Tibial nerve (tissue), 4 donors: Measurements from ENCODE around the gene KCNJ8. TPM values are rescaled to one million over a fixed set of nuclear protein-coding genes. Genes with fewer than 3 reads are reported as not detected.
"Not testable (repeated sequence)": the region's sequence is repeated elsewhere in the genome, so short reads cannot be mapped to it uniquely, and the experiment has no call there.

Source experiments
- DNase-seq, 2 donors: peaks; one replicate each; pipeline ENCODE4 v3.0.0-alpha.2; 2019; ENCODE audit warnings: low spot score in 2 of 2
- H3K27ac ChIP-seq, 4 donors: fragments of 200-600 bp; sonication (generic) in 3 of 4; one replicate each; pipeline ENCODE4 v1.5.1; 2017 to 2019; ENCODE audit warnings: mild to moderate bottlenecking in 1 of 4
- H3K27me3 ChIP-seq, 2 donors: fragments of 200-600 bp; sonication (generic) in 1 of 2; one replicate each; pipeline versions ENCODE4 v1.5.1 to v1.6.0; 2017 to 2019
- H3K36me3 ChIP-seq, 3 donors: fragments of 200-600 bp; sonication (generic); one replicate each; pipeline ENCODE4 v1.5.1; 2018 to 2019
- H3K4me1 ChIP-seq, 4 donors: fragments of 200-600 bp; sonication (generic) in 3 of 4; one replicate each; pipeline ENCODE4 v1.5.1; 2017 to 2019
- H3K4me3 ChIP-seq, 4 donors: fragments of 200-600 bp; sonication (generic) in 3 of 4; one replicate each; pipeline ENCODE4 v1.5.1; 2017 to 2019; ENCODE audit warnings: mild to moderate bottlenecking in 1 of 4, moderate library complexity in 1 of 4
- H3K9me3 ChIP-seq, 4 donors: fragments of 200-600 bp; sonication (generic) in 3 of 4; one replicate each; pipeline ENCODE4 v1.5.1; 2017 to 2019
- EP300 ChIP-seq, 2 donors: sonication (generic); formaldehyde crosslinking; IDR thresholded peaks; one replicate each; pipeline ENCODE4 v1.6.1; 2017; ENCODE audit warnings: antibody characterized with exemption in 2 of 2, mild to moderate bottlenecking in 1 of 2
- POLR2A ChIP-seq, 2 donors: fragments of 450-650 bp; IDR thresholded peaks; one replicate each; pipeline ENCODE4 v1.6.1; 2017; ENCODE audit warnings: antibody characterized with exemption in 2 of 2, mild to moderate bottlenecking in 2 of 2, moderate library complexity in 2 of 2
- WGBS, 2 donors: methylation state at CpG; one replicate each; pipeline ENCODE4 v1.1.5; 2018; 5-methylcytosine and 5-hydroxymethylcytosine counted together
- total RNA-seq, 4 donors: library from RNA; depleted of rRNA; stranded (reverse); fragments of >200 nt; gene quantifications; one replicate each; pipeline ENCODE4 v1.1.0, GENCODE V29; 2016
- TF ChIP-seq, protein P1 (sequence below), 5 experiments: fragments of 200-600 bp in 3 of 5; fragments of 450-650 bp in 2 of 5; sonication (generic) in 3 of 5; IDR thresholded peaks; one replicate each; pipeline ENCODE4 v1.5.1; 2016 to 2019; ENCODE audit warnings: antibody characterized with exemption in 5 of 5, mild to moderate bottlenecking in 3 of 5, moderate library complexity in 2 of 5

The KCNJ8 gene
- total RNA-seq, 4 donors from 2014 or later, result 7.4 to 19.5 (median 12.9) TPM

DNA sequence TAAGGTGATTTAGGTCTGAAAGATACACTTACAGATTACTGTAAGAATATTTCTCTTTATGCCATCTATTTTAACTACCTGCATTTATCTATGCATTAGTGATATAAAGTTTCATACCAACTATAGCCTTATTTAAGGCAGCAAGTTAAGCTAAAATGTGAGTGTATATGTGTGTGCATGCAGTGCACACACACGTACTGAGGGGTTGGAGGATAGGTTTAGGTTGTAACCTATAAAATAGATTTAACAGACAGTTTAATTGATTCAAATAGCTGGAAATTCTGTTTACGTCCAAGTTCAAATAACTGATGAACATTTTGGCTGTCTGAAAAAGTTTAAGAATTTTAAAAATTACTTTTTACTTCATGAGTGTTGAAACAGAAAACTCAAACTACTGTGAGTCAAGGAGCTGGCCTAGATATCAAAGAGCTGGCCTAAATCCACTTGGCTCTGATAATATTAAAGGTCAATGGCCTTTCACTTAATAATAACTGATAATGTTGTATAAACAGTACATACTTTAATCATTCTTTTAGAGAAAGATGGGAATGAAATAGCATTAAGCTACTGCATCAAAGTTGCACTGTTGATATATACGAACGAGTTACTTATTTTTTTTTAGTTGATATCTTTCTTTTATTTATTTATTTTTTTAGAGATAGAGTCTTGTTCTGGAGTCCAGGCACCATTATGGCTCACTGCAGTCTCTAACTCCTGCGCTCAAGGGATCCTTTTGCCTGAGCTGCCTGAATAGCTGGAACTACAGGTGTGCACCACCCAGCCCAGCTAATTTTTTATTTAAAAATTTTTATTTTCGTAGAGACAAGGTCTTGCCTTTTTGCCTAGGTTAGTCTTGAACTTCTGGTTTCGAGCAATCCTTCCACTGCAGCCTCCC is 13.8 kb upstream of the KCNJ8 start:
- Histone ChIP-seq H3K36me3 (no peaks in the 10 kb centered on the region), H3K27me3 (no peaks in the 10 kb centered on the region), H3K27ac (no peak overlapping the region), H3K4me1 (no peaks in the 10 kb centered on the region), H3K4me3 (no peak overlapping the region), H3K9me3 (peaks cover 0 to 11% (median 0%) of the 10 kb centered on the region in 4 donors)
- WGBS, 2 donors, result 72 to 74% methylated on average over 7 of the region's 7 CpGs
- no peak for DNase-seq
- TF ChIP-seq EP300 (IDR thresholded peaks at IDR 0.05) (no peak), POLR2A (IDR thresholded peaks at IDR 0.05) (no peak)
- TF ChIP-seq, protein P1, sequence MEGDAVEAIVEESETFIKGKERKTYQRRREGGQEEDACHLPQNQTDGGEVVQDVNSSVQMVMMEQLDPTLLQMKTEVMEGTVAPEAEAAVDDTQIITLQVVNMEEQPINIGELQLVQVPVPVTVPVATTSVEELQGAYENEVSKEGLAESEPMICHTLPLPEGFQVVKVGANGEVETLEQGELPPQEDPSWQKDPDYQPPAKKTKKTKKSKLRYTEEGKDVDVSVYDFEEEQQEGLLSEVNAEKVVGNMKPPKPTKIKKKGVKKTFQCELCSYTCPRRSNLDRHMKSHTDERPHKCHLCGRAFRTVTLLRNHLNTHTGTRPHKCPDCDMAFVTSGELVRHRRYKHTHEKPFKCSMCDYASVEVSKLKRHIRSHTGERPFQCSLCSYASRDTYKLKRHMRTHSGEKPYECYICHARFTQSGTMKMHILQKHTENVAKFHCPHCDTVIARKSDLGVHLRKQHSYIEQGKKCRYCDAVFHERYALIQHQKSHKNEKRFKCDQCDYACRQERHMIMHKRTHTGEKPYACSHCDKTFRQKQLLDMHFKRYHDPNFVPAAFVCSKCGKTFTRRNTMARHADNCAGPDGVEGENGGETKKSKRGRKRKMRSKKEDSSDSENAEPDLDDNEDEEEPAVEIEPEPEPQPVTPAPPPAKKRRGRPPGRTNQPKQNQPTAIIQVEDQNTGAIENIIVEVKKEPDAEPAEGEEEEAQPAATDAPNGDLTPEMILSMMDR (IDR thresholded peaks at IDR 0.05), result no peak

DNA sequence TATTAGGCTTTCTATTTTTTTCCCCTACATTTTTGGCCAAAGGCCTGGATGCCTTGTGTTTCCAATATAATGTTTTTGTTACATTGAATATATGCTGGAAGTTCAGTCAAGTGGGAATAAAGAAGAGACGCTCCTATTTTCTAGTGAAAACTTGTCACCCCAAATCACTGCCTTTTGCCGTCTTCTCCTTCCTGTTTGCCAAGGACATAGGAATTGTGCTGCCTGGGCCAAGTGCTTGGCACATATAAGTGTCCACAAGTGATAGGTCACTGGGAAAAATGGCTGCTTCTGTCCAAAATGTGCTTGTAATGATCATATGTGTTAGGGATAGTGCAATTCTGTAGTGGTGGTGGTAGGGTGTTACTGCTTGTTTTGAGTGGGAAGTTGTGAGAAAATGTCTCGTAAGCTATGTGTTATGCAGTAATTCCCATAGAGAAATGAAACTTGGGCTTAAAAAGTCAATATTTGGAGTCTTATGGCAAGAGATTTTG is 11.6 kb upstream of the KCNJ8 start:
- TF ChIP-seq POLR2A (IDR thresholded peaks at IDR 0.05) (no peak), EP300 (IDR thresholded peaks at IDR 0.05) (no peak)
- TF ChIP-seq, protein P1 (IDR thresholded peaks at IDR 0.05), result no peak
- H3K36me3 ChIP-seq, result no peaks in the 10 kb centered on the region
- H3K9me3 ChIP-seq, result peaks cover 0 to 7% (median 0%) of the 10 kb centered on the region in 4 donors
- H3K4me3 ChIP-seq, result no peak overlapping the region
- no peaks in the 10 kb centered on the region for H3K27me3 ChIP-seq
- whole genome bisulfite sequencing, 2 donors, result 68 to 77% methylated on average over 3 of the region's 3 CpGs
- no peaks in the 10 kb centered on the region for H3K4me1 ChIP-seq
- no peak overlapping the region for H3K27ac ChIP-seq
- no peak for DNase-seq

DNA sequence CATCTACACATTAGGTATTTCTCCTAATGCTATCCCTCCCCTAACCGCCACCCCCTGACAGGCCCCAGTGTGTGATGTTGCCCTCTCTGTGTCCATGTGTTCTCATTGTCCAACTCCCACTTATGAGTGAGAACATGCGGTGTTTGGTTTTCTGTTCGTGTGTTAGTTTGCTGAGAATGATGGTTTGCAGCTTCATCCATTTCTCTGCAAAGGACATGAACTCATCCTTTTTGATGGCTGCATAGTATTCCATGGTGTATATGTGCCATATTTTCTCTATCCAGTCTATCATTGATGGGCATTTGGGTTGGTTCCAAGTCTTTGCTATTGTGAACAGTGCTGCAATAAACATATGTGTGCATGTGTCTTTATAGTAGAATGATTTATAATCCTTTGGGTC is 8.2 kb upstream of the KCNJ8 start:
- DNase-seq, H3K4me3 ChIP-seq, H3K27me3 ChIP-seq, H3K27ac ChIP-seq, H3K4me1 ChIP-seq, H3K9me3 ChIP-seq, H3K36me3 ChIP-seq: not testable (repeated sequence)
- WGBS, 2 donors, result 92 to 100% methylated on average over 3 of the region's 3 CpGs

DNA sequence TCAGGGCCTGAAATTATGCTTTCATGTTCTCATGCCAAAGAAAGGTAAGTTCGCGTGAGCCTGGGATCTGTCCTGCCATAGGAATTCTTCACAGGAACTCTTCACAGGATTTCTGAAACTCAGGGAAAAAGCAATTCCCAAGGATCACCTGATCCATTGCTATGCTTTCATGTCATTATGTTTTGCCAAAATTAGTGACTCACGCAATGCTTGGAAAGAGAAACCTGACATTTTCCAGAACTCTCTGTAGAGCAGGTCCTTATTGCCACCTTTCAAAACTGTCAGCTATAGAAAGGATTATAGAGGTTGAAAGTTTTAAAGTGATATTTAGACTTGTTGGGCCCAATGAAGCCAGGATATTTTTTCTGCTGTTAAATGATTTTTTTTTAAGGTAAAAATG is 6.3 kb upstream of the KCNJ8 start:
- TF ChIP-seq EP300 (IDR thresholded peaks at IDR 0.05) (no peak), POLR2A (IDR thresholded peaks at IDR 0.05) (no peak)
- TF ChIP-seq, protein P1 (IDR thresholded peaks at IDR 0.05), result no peak
- Histone ChIP-seq H3K4me1 (no peaks in the 10 kb centered on the region), H3K4me3 (no peak overlapping the region), H3K27me3 (no peaks in the 10 kb centered on the region), H3K36me3 (no peaks in the 10 kb centered on the region), H3K27ac (no peak overlapping the region), H3K9me3 (no peaks in the 10 kb centered on the region)
- no peak for DNase-seq
- 85 to 90% methylated on average over 3 of the region's 3 CpGs for WGBS, 2 donors

DNA sequence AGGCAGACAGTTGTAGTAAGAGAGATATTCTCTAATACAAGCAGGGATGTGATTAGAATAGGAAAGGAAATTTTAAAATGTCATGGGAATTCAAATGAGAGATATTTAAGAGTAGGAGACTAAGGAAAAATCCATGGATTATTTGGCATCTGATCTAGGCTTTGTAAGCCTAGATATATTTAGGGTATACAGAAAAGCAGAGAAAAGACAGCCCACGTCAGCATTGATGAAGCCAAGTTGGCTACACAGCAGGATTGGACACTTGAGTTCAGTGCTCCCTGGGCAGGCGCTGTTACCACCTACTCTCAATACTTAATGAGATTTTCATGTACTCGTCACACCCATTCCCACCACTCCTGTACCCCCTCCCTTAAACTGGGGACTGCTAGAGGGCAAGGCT is 1.7 kb upstream of the KCNJ8 start:
- Histone ChIP-seq H3K4me3 (no peak overlapping the region), H3K27ac (peak overlapping the region in 2 of 4 donors; percentile 74 to 83), H3K27me3 (no peaks in the 10 kb centered on the region), H3K9me3 (no peaks in the 10 kb centered on the region), H3K36me3 (no peaks in the 10 kb centered on the region), H3K4me1 (peaks cover 0 to 23% (median 0%) of the 10 kb centered on the region in 4 donors)
- DNase-seq, result no peak
- no peak for TF ChIP-seq POLR2A (IDR thresholded peaks at IDR 0.05)
- no peak for TF ChIP-seq EP300 (IDR thresholded peaks at IDR 0.05)
- TF ChIP-seq, protein P1 (IDR thresholded peaks at IDR 0.05), result no peak
- WGBS, 2 donors, result 82 to 91% methylated on average over 3 of the region's 3 CpGs
